ENCODE data around the gene AKIRIN2. TPM values are rescaled to one million over a fixed set of nuclear protein-coding genes. Genes with fewer than 3 reads are reported as not detected.
A peak's percentile ranks its signal among the peaks of the same experiment; 100 is the strongest.

Gene AKIRIN2
- total and polyA plus RNA-seq, 12 donors: 14.8 to 56.0 (median 43.1) TPM

DNA sequence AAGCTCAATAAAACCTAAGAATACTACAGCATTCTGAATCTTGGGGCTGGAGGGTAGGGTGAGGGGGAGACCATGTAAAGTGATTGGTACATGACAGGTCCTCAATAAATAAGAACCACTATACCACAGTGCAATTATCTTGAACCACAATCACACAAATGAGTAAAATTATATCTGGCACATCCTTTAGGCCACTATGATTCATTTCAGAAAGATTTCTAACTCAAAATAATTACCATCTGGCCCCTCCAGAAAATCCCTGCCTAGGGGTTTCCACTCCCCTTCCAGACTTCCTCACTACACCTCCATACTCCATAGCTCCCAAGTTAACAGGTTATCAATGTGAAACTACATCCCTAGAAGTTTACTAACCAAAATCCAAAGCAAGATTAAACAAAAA is 19.7 kb downstream of the AKIRIN2 start:
- intact Hi-C loops (cut with DNase I): no loop called here
- peaks cover 0 to 73% (median 54%) of the 10 kb centered on the region in 9 donors for H3K4me1 ChIP-seq
- TF ChIP-seq, protein P1, sequence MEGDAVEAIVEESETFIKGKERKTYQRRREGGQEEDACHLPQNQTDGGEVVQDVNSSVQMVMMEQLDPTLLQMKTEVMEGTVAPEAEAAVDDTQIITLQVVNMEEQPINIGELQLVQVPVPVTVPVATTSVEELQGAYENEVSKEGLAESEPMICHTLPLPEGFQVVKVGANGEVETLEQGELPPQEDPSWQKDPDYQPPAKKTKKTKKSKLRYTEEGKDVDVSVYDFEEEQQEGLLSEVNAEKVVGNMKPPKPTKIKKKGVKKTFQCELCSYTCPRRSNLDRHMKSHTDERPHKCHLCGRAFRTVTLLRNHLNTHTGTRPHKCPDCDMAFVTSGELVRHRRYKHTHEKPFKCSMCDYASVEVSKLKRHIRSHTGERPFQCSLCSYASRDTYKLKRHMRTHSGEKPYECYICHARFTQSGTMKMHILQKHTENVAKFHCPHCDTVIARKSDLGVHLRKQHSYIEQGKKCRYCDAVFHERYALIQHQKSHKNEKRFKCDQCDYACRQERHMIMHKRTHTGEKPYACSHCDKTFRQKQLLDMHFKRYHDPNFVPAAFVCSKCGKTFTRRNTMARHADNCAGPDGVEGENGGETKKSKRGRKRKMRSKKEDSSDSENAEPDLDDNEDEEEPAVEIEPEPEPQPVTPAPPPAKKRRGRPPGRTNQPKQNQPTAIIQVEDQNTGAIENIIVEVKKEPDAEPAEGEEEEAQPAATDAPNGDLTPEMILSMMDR (IDR thresholded peaks at IDR 0.05): no peak

DNA sequence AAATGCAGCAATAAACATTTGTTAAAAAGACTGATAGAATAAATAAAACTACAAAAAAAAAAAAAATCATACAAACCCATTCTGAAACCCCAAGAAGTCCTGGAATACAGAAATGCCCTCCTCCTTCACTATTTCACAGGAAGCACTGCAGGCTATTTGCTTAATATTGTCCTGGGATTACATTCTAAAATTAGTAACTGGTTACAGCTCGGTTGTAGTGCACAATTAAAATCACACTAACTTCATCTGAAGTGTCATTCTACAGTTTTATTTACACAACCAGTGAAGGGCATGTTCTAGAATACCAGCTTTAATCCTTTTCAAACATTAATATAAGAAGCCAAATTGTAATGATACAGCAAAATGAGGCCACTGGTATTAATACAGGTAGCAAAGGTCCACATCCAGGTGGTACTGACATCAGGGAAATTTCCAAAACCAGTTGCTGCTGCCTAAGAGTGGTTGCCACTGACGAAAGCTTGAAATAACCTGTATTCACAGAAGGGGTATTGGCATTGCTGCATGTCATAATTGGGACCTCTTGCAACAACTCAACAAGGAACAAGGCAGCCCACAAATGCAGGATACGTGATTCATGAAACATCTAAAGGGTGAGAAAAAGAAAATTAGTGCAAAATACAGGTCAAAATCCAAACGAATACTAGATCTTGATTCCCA is 26.9 kb downstream of the AKIRIN2 start:
- DNase-seq: no peak
- no peaks in the 10 kb centered on the region for H3K9me3 ChIP-seq
- H3K27ac ChIP-seq: peak overlapping the region in 2 of 10 donors; percentile 3 to 50
- H3K27me3 ChIP-seq: no peaks in the 10 kb centered on the region
- TF ChIP-seq, protein P1 (IDR thresholded peaks at IDR 0.05): no peak
- no peak overlapping the region for H3K4me3 ChIP-seq
- H3K4me1 ChIP-seq: peaks cover 0 to 31% (median 10%) of the 10 kb centered on the region in 9 donors
- peak in 1 of 8 donors; percentile 55 for ATAC-seq
- 58 to 61% methylated on average over 4 of the region's 4 CpGs for WGBS, 2 donors
- intact Hi-C loops (cut with DNase I): no loop called here
- peaks cover 0 to 95% (median 28%) of the 10 kb centered on the region in 9 donors for H3K36me3 ChIP-seq

More for the DNA sequence above, 19.7 kb downstream of the AKIRIN2 start:
- Histone ChIP-seq H3K9me3 (peaks cover 0 to 6% (median 0%) of the 10 kb centered on the region in 11 donors), H3K36me3 (peaks cover 0 to 43% (median 7%) of the 10 kb centered on the region in 9 donors), H3K27me3 (no peaks in the 10 kb centered on the region), H3K4me3 (no peak overlapping the region), H3K27ac (no peak overlapping the region)
- DNase-seq (no peak), ATAC-seq (no peak)

DNA sequence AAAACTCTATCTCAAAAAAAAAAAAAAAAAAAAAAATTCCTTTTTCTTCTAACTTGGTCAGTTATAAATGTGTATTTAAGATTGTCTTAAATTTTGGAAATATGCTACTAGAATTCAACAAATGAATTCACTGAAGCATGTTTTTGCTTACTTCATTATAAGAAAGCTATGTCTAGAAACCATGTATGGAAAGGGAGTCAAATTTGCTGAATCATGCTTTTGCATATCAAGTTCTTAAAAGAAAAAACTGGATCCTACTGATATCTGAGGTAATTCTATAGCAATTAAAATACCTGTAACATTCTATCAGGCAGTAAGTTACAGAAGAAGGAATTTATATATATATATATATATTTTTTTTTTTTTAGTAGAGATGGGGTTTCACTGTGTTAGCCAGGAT is 27.7 kb downstream of the AKIRIN2 start:
- DNase-seq: no peak

DNA sequence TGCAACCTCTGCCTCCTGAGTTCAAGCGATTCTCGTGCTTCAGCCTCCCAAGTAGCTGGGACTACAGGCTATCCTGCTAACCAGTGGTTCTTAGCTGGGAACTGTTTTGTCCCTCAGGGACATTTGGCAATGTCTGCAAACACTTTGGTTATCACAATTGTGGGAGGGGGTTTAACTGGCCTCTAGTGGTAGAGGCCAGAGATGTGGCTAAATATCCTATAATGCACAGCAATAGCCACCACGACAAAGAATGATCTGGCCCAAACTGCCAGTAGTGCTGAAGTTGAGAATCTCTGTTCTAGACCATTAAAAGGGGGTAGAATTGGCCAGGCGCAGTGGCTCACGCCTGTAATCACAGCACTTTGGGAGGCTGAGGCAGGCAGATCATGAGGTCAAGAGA is 28.8 kb downstream of the AKIRIN2 start:
- WGBS, 2 donors: 96% methylated on average over 5 of the region's 5 CpGs
- Histone ChIP-seq H3K9me3 (no peaks in the 10 kb centered on the region), H3K27me3 (no peaks in the 10 kb centered on the region), H3K27ac (no peak overlapping the region), H3K36me3 (peaks cover 0 to 94% (median 24%) of the 10 kb centered on the region in 9 donors), H3K4me1 (peaks cover 0 to 31% (median 10%) of the 10 kb centered on the region in 9 donors), H3K4me3 (no peak overlapping the region)
- ATAC-seq (no peak), DNase-seq (no peak)
- intact Hi-C loops (cut with DNase I): no loop called here
- TF ChIP-seq, protein P1 (IDR thresholded peaks at IDR 0.05): no peak

More for the DNA sequence above, 27.7 kb downstream of the AKIRIN2 start:
- intact Hi-C loops (cut with DNase I): no loop called here
- TF ChIP-seq, protein P1 (IDR thresholded peaks at IDR 0.05): no peak
- peaks cover 0 to 94% (median 29%) of the 10 kb centered on the region in 9 donors for H3K36me3 ChIP-seq
- H3K27ac ChIP-seq: peak overlapping the region in 1 of 10 donors; percentile 50
- H3K4me3 ChIP-seq: no peak overlapping the region
- H3K4me1 ChIP-seq: peaks cover 0 to 31% (median 10%) of the 10 kb centered on the region in 9 donors
- no peaks in the 10 kb centered on the region for H3K9me3 ChIP-seq
- no peak for ATAC-seq
- no peaks in the 10 kb centered on the region for H3K27me3 ChIP-seq
